ENCODE results near the gene NDUFA8. TPM values are rescaled to one million over a fixed set of nuclear protein-coding genes. Genes with fewer than 3 reads are reported as not detected.

Gene NDUFA8
- total and polyA plus RNA-seq, 2 experiments from 2014 or later, result 36.6 to 144 TPM

DNA sequence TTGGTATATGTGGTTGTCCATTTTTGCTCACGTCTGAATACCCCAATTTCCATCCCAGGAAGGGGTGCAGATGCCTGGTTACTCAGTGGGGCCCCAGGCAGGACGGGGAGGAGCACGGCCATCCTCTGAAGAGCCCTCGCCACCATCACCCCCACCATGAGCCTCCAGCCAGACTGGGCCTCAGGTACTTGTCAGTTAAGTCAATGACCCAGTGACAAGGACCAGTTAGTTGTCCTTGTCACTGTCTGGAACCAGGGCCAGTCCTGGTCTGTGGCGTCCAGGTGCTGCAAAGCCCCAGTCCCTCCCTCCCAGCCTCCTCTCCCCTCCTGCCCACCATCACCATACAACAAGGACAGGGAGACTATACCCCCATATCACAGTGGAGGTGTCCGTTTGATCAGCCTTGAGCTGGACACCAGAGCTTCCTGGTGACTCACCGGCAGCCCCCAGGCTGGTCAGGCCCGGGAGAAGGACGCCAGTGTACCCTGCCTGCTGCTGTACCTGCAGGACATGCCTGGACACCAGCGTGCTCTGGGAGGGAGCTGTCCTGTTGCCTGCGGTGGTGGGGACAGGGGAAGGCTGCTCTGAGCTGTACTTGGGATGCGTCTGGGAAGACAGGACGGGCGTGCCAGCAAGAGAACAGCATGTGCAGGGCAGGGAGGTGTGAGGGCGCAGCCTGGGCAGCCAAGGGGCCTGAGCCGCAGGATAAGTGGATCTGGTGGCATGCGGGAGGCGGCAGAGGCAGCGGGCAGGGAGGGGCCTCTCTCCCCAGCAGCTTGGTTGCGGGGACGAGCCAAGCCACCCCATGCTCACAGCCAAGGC is 33.9 kb downstream of the NDUFA8 start:
- no peaks in the 10 kb centered on the region for H3K36me3 ChIP-seq (ENCODE audit: insufficient read depth)
- peak overlapping the region; percentile 98 for H2AFZ ChIP-seq
- H3K4me3 Mint-ChIP-seq, result peak overlapping the region; percentile 74
- H3K79me2 ChIP-seq (replicated peaks; ENCODE audit: insufficient read depth), result no peaks in the 10 kb centered on the region
- no peaks in the 10 kb centered on the region; the same call in 2 of the 3 replicates for H3K9me3 Mint-ChIP-seq
- H3K27ac Mint-ChIP-seq, result no peak overlapping the region
- H3K27ac ChIP-seq (ENCODE audit: low read depth), result no peak overlapping the region
- no peaks in the 10 kb centered on the region for H3K9me2 ChIP-seq (ENCODE audit: insufficient read depth)
- ATAC-seq (peak; percentile 17), DNase-seq (ENCODE audit: low spot score) (no peak)
- H3K4me1 ChIP-seq (ENCODE audit: insufficient read depth), result peaks cover 12% of the 10 kb centered on the region
- H3F3A ChIP-seq (replicated peaks; ENCODE audit: low read depth), result no peaks in the 10 kb centered on the region
- no peaks in the 10 kb centered on the region for H4K20me1 ChIP-seq (replicated peaks; ENCODE audit: insufficient read depth)
- H3K4me3 ChIP-seq, result peak overlapping the region; percentile 77
- TF ChIP-seq ZNF114 (CRISPR knock-in tag; IDR thresholded peaks at IDR 0.05) (no peak), ETS1 (IDR thresholded peaks at IDR 0.05) (no peak), JUNB (IDR thresholded peaks at IDR 0.05; ENCODE audit: unreplicated experiment) (no peak), EZH2 (IDR thresholded peaks at IDR 0.05; ENCODE audit: low read depth, unreplicated experiment) (no peak)
- H3K4me1 Mint-ChIP-seq, result peaks cover 17% of the 10 kb centered on the region; the same call in 2 of the 3 replicates
- H3K27me3 Mint-ChIP-seq (ENCODE audit: insufficient read depth, low read depth, poor library complexity), result peaks cover 45% of the 10 kb centered on the region
- no peaks in the 10 kb centered on the region for H3K36me3 Mint-ChIP-seq (ENCODE audit: low read depth)
- H3K27me3 ChIP-seq (ENCODE audit: insufficient read depth), result peaks cover 30% of the 10 kb centered on the region
- peak overlapping the region; percentile 89 for H3K4me2 ChIP-seq

- peaks cover 12% of the 10 kb centered on the region for H3K4me1 ChIP-seq (ENCODE audit: insufficient read depth)
- Mint-ChIP-seq H3K27ac (no peak overlapping the region), H3K36me3 (ENCODE audit: low read depth) (no peaks in the 10 kb centered on the region), H3K4me3 (peak overlapping the region; percentile 74; the same call in 2 of the 3 replicates), H3K9me3 (no peaks in the 10 kb centered on the region; the same call in 2 of the 3 replicates), H3K27me3 (ENCODE audit: insufficient read depth, low read depth, poor library complexity) (peaks cover 40% of the 10 kb centered on the region), H3K4me1 (peaks cover 17% of the 10 kb centered on the region; the same call in 2 of the 3 replicates)
- H3F3A ChIP-seq (replicated peaks; ENCODE audit: low read depth), result no peaks in the 10 kb centered on the region
- no peaks in the 10 kb centered on the region for H3K79me2 ChIP-seq (replicated peaks; ENCODE audit: insufficient read depth)
- no peaks in the 10 kb centered on the region for H3K36me3 ChIP-seq (ENCODE audit: insufficient read depth)
- ATAC-seq (peak; percentile 74), DNase-seq (ENCODE audit: low spot score) (peak; percentile 83)
- no peak overlapping the region for H2AFZ ChIP-seq
- peak overlapping the region; percentile 89; the same call in 1 of the 2 replicates for H3K4me2 ChIP-seq
- no peak overlapping the region for H3K27ac ChIP-seq (ENCODE audit: low read depth)
- no peak overlapping the region for H3K4me3 ChIP-seq
- TF ChIP-seq ETS1 (IDR thresholded peaks at IDR 0.05) (no peak), EZH2 (IDR thresholded peaks at IDR 0.05; ENCODE audit: low read depth, unreplicated experiment) (peak; percentile 42)
- TF ChIP-seq, protein P1, sequence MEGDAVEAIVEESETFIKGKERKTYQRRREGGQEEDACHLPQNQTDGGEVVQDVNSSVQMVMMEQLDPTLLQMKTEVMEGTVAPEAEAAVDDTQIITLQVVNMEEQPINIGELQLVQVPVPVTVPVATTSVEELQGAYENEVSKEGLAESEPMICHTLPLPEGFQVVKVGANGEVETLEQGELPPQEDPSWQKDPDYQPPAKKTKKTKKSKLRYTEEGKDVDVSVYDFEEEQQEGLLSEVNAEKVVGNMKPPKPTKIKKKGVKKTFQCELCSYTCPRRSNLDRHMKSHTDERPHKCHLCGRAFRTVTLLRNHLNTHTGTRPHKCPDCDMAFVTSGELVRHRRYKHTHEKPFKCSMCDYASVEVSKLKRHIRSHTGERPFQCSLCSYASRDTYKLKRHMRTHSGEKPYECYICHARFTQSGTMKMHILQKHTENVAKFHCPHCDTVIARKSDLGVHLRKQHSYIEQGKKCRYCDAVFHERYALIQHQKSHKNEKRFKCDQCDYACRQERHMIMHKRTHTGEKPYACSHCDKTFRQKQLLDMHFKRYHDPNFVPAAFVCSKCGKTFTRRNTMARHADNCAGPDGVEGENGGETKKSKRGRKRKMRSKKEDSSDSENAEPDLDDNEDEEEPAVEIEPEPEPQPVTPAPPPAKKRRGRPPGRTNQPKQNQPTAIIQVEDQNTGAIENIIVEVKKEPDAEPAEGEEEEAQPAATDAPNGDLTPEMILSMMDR (conservative IDR thresholded peaks at IDR 0.05; ENCODE audit: low read depth in 2 of 2), result peak; percentile 96 to 99
- no peaks in the 10 kb centered on the region for H4K20me1 ChIP-seq (replicated peaks; ENCODE audit: insufficient read depth)
- H3K27me3 ChIP-seq (ENCODE audit: insufficient read depth), result peaks cover 30% of the 10 kb centered on the region
- H3K9me2 ChIP-seq (ENCODE audit: insufficient read depth), result no peaks in the 10 kb centered on the region
Measured at GRCh38 chr9:122125158-122125508, 34.4 kb downstream of the NDUFA8 start.

Data from GM23338 (cell line).